Neural progenitor cell (in vitro differentiated cells): ENCODE measurements around the gene GABARAP. TPM values are rescaled to one million over a fixed set of nuclear protein-coding genes. Genes with fewer than 3 reads are reported as not detected.
A peak's percentile ranks its signal among the peaks of the same experiment; 100 is the strongest.

Source experiments
- DNase-seq: peaks from one replicate; pipeline ENCODE4 v3.0.0-alpha.2; 2016; ENCODE audit warnings: low spot score
- H2AFZ ChIP-seq: fragments of 200-600 bp; sonication (generic); replicated peaks from 2 replicates; pipeline ENCODE4 v1.6.1; 2016; ENCODE audit warnings: antibody characterized with exemption
- H3F3A ChIP-seq: fragments of 200-600 bp; sonication (generic); 2 replicates; pipeline ENCODE4 v1.6.1; 2016; ENCODE audit warnings: antibody characterized with exemption, low read depth
- H3K27ac ChIP-seq: fragments of 200-600 bp; sonication (generic); 2 replicates; pipeline ENCODE4 v1.5.1; 2016; ENCODE audit warnings: mild to moderate bottlenecking
- H3K27me3 ChIP-seq: fragments of 200-600 bp; sonication (generic); 2 replicates; pipeline ENCODE4 v1.6.1; 2016; ENCODE audit warnings: mild to moderate bottlenecking, moderate library complexity
- H3K36me3 ChIP-seq: fragments of 200-600 bp; sonication (generic); 2 replicates; pipeline ENCODE4 v1.5.1; 2016
- H3K4me1 ChIP-seq: fragments of 200-600 bp; sonication (generic); 2 replicates; pipeline ENCODE4 v1.6.1; 2016; ENCODE audit warnings: mixed run types
- H3K4me2 ChIP-seq: fragments of 200-600 bp; sonication (generic); 2 replicates; pipeline ENCODE4 v1.6.1; 2016
- H3K4me3 ChIP-seq: fragments of 200-600 bp; sonication (generic); 2 replicates; pipeline ENCODE4 v1.5.1; 2016
- H3K79me2 ChIP-seq: fragments of 200-600 bp; sonication (generic); 2 replicates; pipeline ENCODE4 v1.6.1; 2016; ENCODE audit warnings: low read depth
- H3K9ac ChIP-seq: fragments of 200-600 bp; sonication (generic); 2 replicates; pipeline ENCODE4 v1.6.1; 2016
- H3K9me3 ChIP-seq: fragments of 200-600 bp; sonication (generic); 2 replicates; pipeline ENCODE4 v1.5.1; 2016; ENCODE audit warnings: low read depth
- H4K20me1 ChIP-seq: fragments of 200-600 bp; sonication (generic); 2 replicates; pipeline ENCODE4 v1.6.1; 2016; ENCODE audit warnings: low read depth
- H3K27ac Mint-ChIP-seq: 3 replicates; pipeline ENCODE4 v1.8.0; 2021; ENCODE audit warnings: mixed read lengths
- H3K27me3 Mint-ChIP-seq: 2 replicates; pipeline ENCODE4 v1.8.0; 2022; ENCODE audit warnings: low read depth, mild to moderate bottlenecking, inconsistent platforms, moderate library complexity, mixed read lengths; ENCODE audit not compliant: insufficient read depth
- H3K36me3 Mint-ChIP-seq: 3 replicates; pipeline ENCODE4 v1.8.0; 2021; ENCODE audit warnings: mixed read lengths
- H3K4me1 Mint-ChIP-seq: 3 replicates; pipeline ENCODE4 v1.8.0; 2021; ENCODE audit warnings: mixed read lengths
- H3K4me3 Mint-ChIP-seq: 3 replicates; pipeline ENCODE4 v1.8.0; 2021; ENCODE audit warnings: mild to moderate bottlenecking, moderate library complexity, mixed read lengths
- H3K9me3 Mint-ChIP-seq: 3 replicates; pipeline ENCODE4 v1.8.0; 2020; ENCODE audit warnings: mixed read lengths
- CTCF ChIP-seq: fragments of 200-600 bp; sonication (generic); IDR thresholded peaks from 2 replicates; pipeline ENCODE4 v1.5.1; 2017; ENCODE audit warnings: antibody characterized with exemption, mild to moderate bottlenecking
- EZH2 ChIP-seq: fragments of 200-600 bp; sonication (generic); IDR thresholded peaks from 2 replicates; pipeline ENCODE4 v1.6.1; 2017; ENCODE audit warnings: antibody characterized with exemption, mild to moderate bottlenecking, moderate library complexity
- EZH2phosphoT487 ChIP-seq: fragments of 200-600 bp; sonication (generic); IDR thresholded peaks from 2 replicates; pipeline ENCODE4 v1.6.1; 2017; ENCODE audit warnings: antibody characterized with exemption
- total RNA-seq: library from RNA; depleted of rRNA; stranded (reverse); fragments of >200 nt; gene quantifications from 2 replicates; pipeline ENCODE4 v1.2.3, GENCODE V29; 2015; ENCODE audit warnings: low replicate concordance

Gene GABARAP
- total RNA-seq, 1 donor from 2014 or later = 225 TPM

GRCh38 chr17:7237761-7238419 lies 4.4 kb downstream of the GABARAP start:
- TF ChIP-seq CTCF = no peak
- TF ChIP-seq EZH2 = no peak
- TF ChIP-seq EZH2phosphoT487 = no peak
- Histone ChIP-seq H3K9ac (peak overlapping the region; percentile 65), H3F3A (peaks cover 73% of the 10 kb centered on the region), H3K4me2 (peak overlapping the region; percentile 74), H3K27ac (peak overlapping the region; percentile 75), H3K79me2 (peaks cover 83% of the 10 kb centered on the region), H3K9me3 (no peaks in the 10 kb centered on the region), H3K4me1 (peaks cover 19% of the 10 kb centered on the region), H3K27me3 (no peaks in the 10 kb centered on the region), H3K36me3 (no peaks in the 10 kb centered on the region), H4K20me1 (peaks cover 32% of the 10 kb centered on the region), H3K4me3 (peak overlapping the region; percentile 99), H2AFZ (no peak overlapping the region)
- H3K4me3 Mint-ChIP-seq = peak overlapping the region; percentile 99
- peak; percentile 92 for DNase-seq
- H3K9me3 Mint-ChIP-seq = no peaks in the 10 kb centered on the region
- H3K4me1 Mint-ChIP-seq = peaks cover 53% of the 10 kb centered on the region
- peaks cover 15% of the 10 kb centered on the region for H3K27me3 Mint-ChIP-seq
- H3K27ac Mint-ChIP-seq = no peak overlapping the region
- H3K36me3 Mint-ChIP-seq = peaks cover 27% of the 10 kb centered on the region

GRCh38 chr17:7237266-7237760 lies 4.9 kb downstream of the GABARAP start:
- H3K4me1 Mint-ChIP-seq = peaks cover 54% of the 10 kb centered on the region
- DNase-seq = no peak
- peaks cover 28% of the 10 kb centered on the region for H3K36me3 Mint-ChIP-seq
- H3K36me3 ChIP-seq = no peaks in the 10 kb centered on the region
- H3K27me3 Mint-ChIP-seq = peaks cover 15% of the 10 kb centered on the region
- H4K20me1 ChIP-seq = peaks cover 37% of the 10 kb centered on the region
- no peaks in the 10 kb centered on the region for H3K9me3 Mint-ChIP-seq
- peaks cover 73% of the 10 kb centered on the region for H3F3A ChIP-seq
- H3K27ac ChIP-seq = peak overlapping the region; percentile 75
- H2AFZ ChIP-seq = no peak overlapping the region
- no peaks in the 10 kb centered on the region for H3K9me3 ChIP-seq
- peaks cover 88% of the 10 kb centered on the region for H3K79me2 ChIP-seq
- peak overlapping the region; percentile 35 for H3K27ac Mint-ChIP-seq
- H3K4me3 ChIP-seq = peak overlapping the region; percentile 99
- peak overlapping the region; percentile 99 for H3K4me3 Mint-ChIP-seq
- peaks cover 24% of the 10 kb centered on the region for H3K4me1 ChIP-seq
- H3K27me3 ChIP-seq = no peaks in the 10 kb centered on the region
- no peak overlapping the region for H3K9ac ChIP-seq
- peak overlapping the region; percentile 74 for H3K4me2 ChIP-seq
- TF ChIP-seq CTCF (no peak), EZH2phosphoT487 (no peak), EZH2 (no peak)

- peaks cover 55% of the 10 kb centered on the region for H3K4me1 Mint-ChIP-seq
- H3K36me3 Mint-ChIP-seq = peaks cover 33% of the 10 kb centered on the region
- TF ChIP-seq EZH2phosphoT487 (no peak), CTCF (no peak), EZH2 (no peak)
- H3K27ac Mint-ChIP-seq = no peak overlapping the region
- H3K27ac ChIP-seq = peak overlapping the region; percentile 75
- H3K4me3 Mint-ChIP-seq = peak overlapping the region; percentile 99
- H3K4me2 ChIP-seq = peak overlapping the region; percentile 74
- peak overlapping the region; percentile 99 for H3K4me3 ChIP-seq
- no peaks in the 10 kb centered on the region for H3K27me3 ChIP-seq
- H4K20me1 ChIP-seq = peaks cover 42% of the 10 kb centered on the region
- peaks cover 28% of the 10 kb centered on the region for H3K4me1 ChIP-seq
- peaks cover 69% of the 10 kb centered on the region for H3F3A ChIP-seq
- DNase-seq = no peak
- H2AFZ ChIP-seq = no peak overlapping the region
- H3K79me2 ChIP-seq = peaks cover 90% of the 10 kb centered on the region
- no peaks in the 10 kb centered on the region for H3K9me3 ChIP-seq
- H3K27me3 Mint-ChIP-seq = peaks cover 10% of the 10 kb centered on the region
- H3K9ac ChIP-seq = no peak overlapping the region
- H3K36me3 ChIP-seq = no peaks in the 10 kb centered on the region
- H3K9me3 Mint-ChIP-seq = no peaks in the 10 kb centered on the region
Measured at GRCh38 chr17:7236808-7237207, 5.4 kb downstream of the GABARAP start.
